HepG2 (cell line): Measurements from ENCODE around the gene AGAP1. TPM values are rescaled to one million over a fixed set of nuclear protein-coding genes. Genes with fewer than 3 reads are reported as not detected.

ENCODE experiments used
- ATAC-seq: fragments of 200-7000 bp; cut with Tn5 transposase; 3 replicates; pipeline ENCODE4 v1.9.1; 2020; ENCODE audit warnings: mild to moderate bottlenecking, moderate library complexity
- BruUV-seq: library from RNA; stranded (reverse); fragments of 400-500 nt; replicated peaks from 2 replicates; lab custom pipeline; 2021; lab: Mats Ljungman, UMichigan
- CTCF ChIA-PET: fragments of 300-600 bp; formaldehyde crosslinking; extraction: SDS; loops from one replicate; lab custom pipeline; 2021; ENCODE audit warnings: low total read pairs, inconsistent platforms, low intra/inter-chr PET ratio; lab: Yijun Ruan, JAX
- POLR2A ChIA-PET: fragments of 350-600 bp; sonication (Branson Sonifier 250); formaldehyde crosslinking; loops from one replicate; lab custom pipeline; 2020; ENCODE audit warnings: antibody characterized with exemption, inconsistent platforms; lab: Yijun Ruan, JAX
- DNase-seq: peaks from one replicate; pipeline ENCODE4 v3.0.0-alpha.2; 2015; ENCODE audit warnings: low spot score
- FAIRE-seq: peaks from 3 replicates; lab custom pipeline; 2011; peaks lifted over from hg19 to GRCh38; lab: Jason Lieb, UNC
- H2AFZ ChIP-seq: one replicate; pipeline ENCODE4 v1.6.1; 2011; ENCODE audit warnings: low read length, inconsistent platforms
- H3K27ac ChIP-seq: fragments of 300-600 bp; 3 replicates; pipeline ENCODE4 v1.8.0; 2011; ENCODE audit warnings: mixed run types, mild to moderate bottlenecking, mixed read lengths, low read length, inconsistent platforms; ENCODE audit not compliant: insufficient read depth; ENCODE audit errors: extremely low read length
- H3K27me3 ChIP-seq, 2 experiments: fragments of 200-600 bp in 1 of 2; 2 replicates in 1 of 2; 3 replicates in 1 of 2; pipeline versions ENCODE4 v1.6.0 to v1.8.0; 2011; ENCODE audit warnings: low read length in 2 of 2, mild to moderate bottlenecking in 2 of 2, moderate library complexity in 2 of 2, inconsistent platforms in 1 of 2; ENCODE audit not compliant: insufficient read depth in 2 of 2, control insufficient read depth in 1 of 2
- H3K36me3 ChIP-seq, 2 experiments: fragments of 200-600 bp in 1 of 2; replicated peaks in 1 of 2; 2 replicates in 1 of 2; 3 replicates in 1 of 2; pipeline versions ENCODE4 v1.5.1 to v1.8.0; 2011; ENCODE audit warnings: low read length in 2 of 2, inconsistent platforms in 1 of 2; ENCODE audit not compliant: insufficient read depth in 2 of 2, control insufficient read depth in 1 of 2
- H3K4me1 ChIP-seq: 2 replicates; pipeline ENCODE4 v1.5.1; 2012; ENCODE audit warnings: low read length, inconsistent platforms; ENCODE audit not compliant: insufficient read depth
- H3K4me2 ChIP-seq: 2 replicates; pipeline ENCODE4 v1.6.0; 2011; ENCODE audit warnings: low read depth, low read length, inconsistent platforms
- H3K4me3 ChIP-seq, 3 experiments: fragments of 200-600 bp in 1 of 3; sonication (generic), shearing (Covaris generic) in 1 of 3; replicated peaks in 1 of 3; 2 replicates each; pipeline ENCODE4 v1.5.1; 2011 to 2016; ENCODE audit warnings: low read length in 3 of 3, inconsistent platforms in 2 of 3, low read depth in 2 of 3, mild to moderate bottlenecking in 2 of 3, control low read depth in 1 of 3, mixed read lengths in 1 of 3; ENCODE audit not compliant: insufficient read depth in 1 of 3
- H3K79me2 ChIP-seq: one replicate; pipeline ENCODE4 v1.6.1; 2011; ENCODE audit warnings: low read length, inconsistent platforms; ENCODE audit not compliant: insufficient read depth
- H3K9ac ChIP-seq: 2 replicates; pipeline ENCODE4 v1.6.0; 2011; ENCODE audit warnings: mild to moderate bottlenecking, low read depth, low read length, inconsistent platforms; ENCODE audit not compliant: insufficient read depth
- H3K9me3 ChIP-seq: 2 replicates; pipeline ENCODE4 v1.5.1; 2012; ENCODE audit warnings: mild to moderate bottlenecking, low read length
- H4K20me1 ChIP-seq: 2 replicates; pipeline ENCODE4 v1.6.0; 2011; ENCODE audit warnings: inconsistent platforms, mild to moderate bottlenecking, low read length, moderate library complexity; ENCODE audit not compliant: insufficient read depth
- BHLHE40 ChIP-seq: IDR thresholded peaks from 2 replicates; pipeline ENCODE4 v1.6.1; 2011; ENCODE audit warnings: low read length, improper control_type of control experiment
- ETV6 ChIP-seq: sonication (generic); formaldehyde crosslinking; conservative IDR thresholded peaks from 2 replicates; pipeline ENCODE4 v1.4.0; 2020; ENCODE audit warnings: missing genetic modification reagents
- KAT2B ChIP-seq: fragments of 150-350 bp; IDR thresholded peaks from 2 replicates; pipeline ENCODE4 v1.6.1; 2014; ENCODE audit warnings: low read depth, low read length, borderline replicate concordance
- NCOA2 ChIP-seq: sonication (generic); formaldehyde crosslinking; IDR thresholded peaks from 2 replicates; pipeline ENCODE4 v1.8.0; 2022; ENCODE audit warnings: inconsistent platforms
- PPARG ChIP-seq: conservative IDR thresholded peaks from 2 replicates; pipeline ENCODE4 v1.6.1; 2016; ENCODE audit warnings: missing biosample characterization, missing genetic modification reagents
- ZBTB3 ChIP-seq: sonication (generic); formaldehyde crosslinking; IDR thresholded peaks from 2 replicates; pipeline ENCODE4 v1.4.0; 2020; ENCODE audit warnings: low read depth, mild to moderate bottlenecking, moderate library complexity, missing genetic modification reagents, borderline replicate concordance
- ZHX1 ChIP-seq: sonication (generic); formaldehyde crosslinking; IDR thresholded peaks from 2 replicates; pipeline ENCODE4 v1.8.1; 2022; ENCODE audit warnings: low read depth, mild to moderate bottlenecking, missing genetic modification reagents
- ZNF282 ChIP-seq: fragments of 450-650 bp; IDR thresholded peaks from 2 replicates; pipeline ENCODE4 v1.6.1; 2018; ENCODE audit not compliant: partially characterized antibody
- ZNF329 ChIP-seq: sonication (generic); formaldehyde crosslinking; IDR thresholded peaks from 2 replicates; pipeline ENCODE4 v1.9.0; 2021; ENCODE audit warnings: low read depth, mild to moderate bottlenecking, missing genetic modification reagents
- ZNF350 ChIP-seq: sonication (generic); formaldehyde crosslinking; IDR thresholded peaks from 2 replicates; pipeline ENCODE4 v1.4.0; 2020; ENCODE audit warnings: mild to moderate bottlenecking, low read depth, missing genetic modification reagents, borderline replicate concordance
- ZNF503 ChIP-seq: sonication (generic); formaldehyde crosslinking; IDR thresholded peaks from 2 replicates; pipeline ENCODE4 v1.4.0; 2020; ENCODE audit warnings: missing genetic modification reagents
- WGBS: methylation state at CpG from one replicate; pipeline ENCODE4 v1.1.6; 2017; ENCODE audit warnings: low lambda C conversion rate; 5-methylcytosine and 5-hydroxymethylcytosine counted together
- in situ Hi-C: cut with HindIII; loops from 2 replicates; pipeline ENCODE4 v1.10.0; 2017; ENCODE audit warnings: low pct_unique_long_range_greater_than_20kb; ENCODE audit not compliant: extremely low pct_ligation_motif_present
- intact Hi-C: fragments of 100-400 bp; cut with micrococcal nuclease; formaldehyde crosslinking; loops from one replicate; pipeline ENCODE4 v1.10.0; 2022; ENCODE audit not compliant: unreplicated experiment
- polyA plus RNA-seq, 8 experiments: library from polyadenylated mRNA; depleted of rRNA in 3 of 8; stranded (reverse) in 7 of 8; unstranded in 1 of 8; fragments of >200 nt; fragmentation: Illumina TruSeq in 4 of 8; extraction: Trizol in 4 of 8; gene quantifications; 2 replicates each; pipeline versions ENCODE4 v1.2.1 to v1.2.3, GENCODE V29; 2011 to 2016; ENCODE audit warnings: low read depth in 4 of 8, missing spikeins in 1 of 8, mixed read lengths in 1 of 8; ENCODE audit not compliant: insufficient read depth in 1 of 8
- total RNA-seq, 5 experiments: library from RNA; depleted of rRNA; stranded (reverse); fragments of >200 nt; fragmentation: Illumina TruSeq; extraction: Trizol; gene quantifications; 2 replicates each; pipeline ENCODE4 v1.2.3, GENCODE V29; 2016; ENCODE audit warnings: low read depth in 1 of 5
- TF ChIP-seq, protein P1 (sequence below), 2 experiments: sonication (generic) in 1 of 2; formaldehyde crosslinking in 1 of 2; IDR thresholded peaks; 2 replicates each; pipeline versions ENCODE4 v1.4.0 to v1.6.1; 2018 to 2020; ENCODE audit warnings: missing genetic modification reagents in 2 of 2, borderline replicate concordance in 1 of 2, low read depth in 1 of 2, mild to moderate bottlenecking in 1 of 2, missing biosample characterization in 1 of 2
- TF ChIP-seq, protein P2 (sequence below): sonication (generic); formaldehyde crosslinking; IDR thresholded peaks from 2 replicates; pipeline ENCODE4 v1.4.0; 2020; ENCODE audit warnings: mild to moderate bottlenecking, missing genetic modification reagents

The AGAP1 gene
- total and polyA plus RNA-seq, 2 of the 13 experiments (the other 11 are each of a cell fraction or from before 2014, with no cell fraction given): 21.2 to 32.7 TPM

- TF ChIP-seq, protein P1, sequence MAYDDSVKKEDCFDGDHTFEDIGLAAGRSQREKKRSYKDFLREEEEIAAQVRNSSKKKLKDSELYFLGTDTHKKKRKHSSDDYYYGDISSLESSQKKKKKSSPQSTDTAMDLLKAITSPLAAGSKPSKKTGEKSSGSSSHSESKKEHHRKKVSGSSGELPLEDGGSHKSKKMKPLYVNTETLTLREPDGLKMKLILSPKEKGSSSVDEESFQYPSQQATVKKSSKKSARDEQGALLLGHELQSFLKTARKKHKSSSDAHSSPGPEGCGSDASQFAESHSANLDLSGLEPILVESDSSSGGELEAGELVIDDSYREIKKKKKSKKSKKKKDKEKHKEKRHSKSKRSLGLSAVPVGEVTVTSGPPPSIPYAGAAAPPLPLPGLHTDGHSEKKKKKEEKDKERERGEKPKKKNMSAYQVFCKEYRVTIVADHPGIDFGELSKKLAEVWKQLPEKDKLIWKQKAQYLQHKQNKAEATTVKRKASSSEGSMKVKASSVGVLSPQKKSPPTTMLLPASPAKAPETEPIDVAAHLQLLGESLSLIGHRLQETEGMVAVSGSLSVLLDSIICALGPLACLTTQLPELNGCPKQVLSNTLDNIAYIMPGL (CRISPR knock-in tag; IDR thresholded peaks at IDR 0.05; ENCODE audit: borderline replicate concordance in 1 of 2, low read depth in 1 of 2): no peak
- TF ChIP-seq ZNF350 (no peak), PPARG (CRISPR knock-in tag) (no peak), ZNF503 (CRISPR knock-in tag) (no peak), ETV6 (CRISPR knock-in tag) (no peak), NCOA2 (CRISPR knock-in tag) (no peak)
Observed at GRCh38 chr2:236075802-236076201, 582.0 kb downstream of the AGAP1 start (continued).

GRCh38 chr2:236078297-236079255, 584.7 kb downstream of the AGAP1 start:
- no peak overlapping the region for H2AFZ ChIP-seq
- FAIRE-seq: peak; percentile 15
- no peak overlapping the region for H3K9ac ChIP-seq
- ChIA-PET CTCF (no interaction called here), POLR2A (no interaction called here)
- intact Hi-C loops: no loop called here
- no peak overlapping the region for H3K27ac ChIP-seq
- no peaks in the 10 kb centered on the region for H3K79me2 ChIP-seq
- peak; percentile 59 for ATAC-seq
- 90% methylated on average over 14 of the region's 14 CpGs for WGBS
- 0 out of 5 replicates have a peak, but pooled peaks cover 0 to 2% of the 10 kb centered on the region in 2 experiments for H3K36me3 ChIP-seq
- in situ Hi-C loops: no loop called here
- H3K4me2 ChIP-seq: no peak overlapping the region
- DNase-seq: peak; percentile 71
- no peaks in the 10 kb centered on the region for H3K9me3 ChIP-seq
- BruUV-seq: no TSS peak
- H3K27me3 ChIP-seq: no peaks in the 10 kb centered on the region
- peaks cover 13% of the 10 kb centered on the region for H3K4me1 ChIP-seq
- no peaks in the 10 kb centered on the region for H4K20me1 ChIP-seq
- H3K4me3 ChIP-seq: no peak overlapping the region
- TF ChIP-seq ZHX1 (CRISPR knock-in tag) (no peak), ZNF282 (no peak), KAT2B (no peak), ZBTB3 (no peak), ZNF329 (no peak), BHLHE40 (peak; percentile 15; the same call in 1 of the 2 replicates)
- TF ChIP-seq, protein P2, sequence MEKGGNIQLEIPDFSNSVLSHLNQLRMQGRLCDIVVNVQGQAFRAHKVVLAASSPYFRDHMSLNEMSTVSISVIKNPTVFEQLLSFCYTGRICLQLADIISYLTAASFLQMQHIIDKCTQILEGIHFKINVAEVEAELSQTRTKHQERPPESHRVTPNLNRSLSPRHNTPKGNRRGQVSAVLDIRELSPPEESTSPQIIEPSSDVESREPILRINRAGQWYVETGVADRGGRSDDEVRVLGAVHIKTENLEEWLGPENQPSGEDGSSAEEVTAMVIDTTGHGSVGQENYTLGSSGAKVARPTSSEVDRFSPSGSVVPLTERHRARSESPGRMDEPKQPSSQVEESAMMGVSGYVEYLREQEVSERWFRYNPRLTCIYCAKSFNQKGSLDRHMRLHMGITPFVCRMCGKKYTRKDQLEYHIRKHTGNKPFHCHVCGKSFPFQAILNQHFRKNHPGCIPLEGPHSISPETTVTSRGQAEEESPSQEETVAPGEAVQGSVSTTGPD: no peak
